Activated CD4-positive, alpha-beta memory T cell treated with anti-CD3 and anti-CD28 coated beads for 36 hours (primary cell): ENCODE measurements around the gene PLCB1. TPM values are rescaled to one million over a fixed set of nuclear protein-coding genes. Genes with fewer than 3 reads are reported as not detected.
"Not testable (repeated sequence)": the region's sequence is repeated elsewhere in the genome, so short reads cannot be mapped to it uniquely, and the experiment has no call there.

Experiments
- CTCF ChIA-PET: fragments of 350-600 bp; sonication (Branson Sonifier 250); formaldehyde crosslinking; loops from one replicate; lab custom pipeline; 2021; ENCODE audit warnings: antibody characterized with exemption, inconsistent platforms; lab: Charles Lee
- POLR2A ChIA-PET: fragments of 350-600 bp; sonication (Branson Sonifier 250); formaldehyde crosslinking; loops from one replicate; lab custom pipeline; 2021; ENCODE audit warnings: antibody characterized with exemption; lab: Charles Lee
- DNase-seq: peaks from one replicate; pipeline ENCODE4 v3.0.0-alpha.2; 2020
- H3K27ac Mint-ChIP-seq: one replicate; pipeline ENCODE4 v1.8.0; 2021; ENCODE audit warnings: mixed read lengths
- H3K27me3 Mint-ChIP-seq: one replicate; pipeline ENCODE4 v1.8.0; 2021; ENCODE audit warnings: mixed read lengths
- H3K36me3 Mint-ChIP-seq: one replicate; pipeline ENCODE4 v1.8.0; 2021; ENCODE audit warnings: mixed read lengths
- H3K4me1 Mint-ChIP-seq: one replicate; pipeline ENCODE4 v1.8.0; 2021; ENCODE audit warnings: low read depth, mixed read lengths
- H3K4me3 Mint-ChIP-seq: one replicate; pipeline ENCODE4 v1.8.0; 2021; ENCODE audit warnings: mild to moderate bottlenecking, mixed read lengths
- H3K9me3 Mint-ChIP-seq: one replicate; pipeline ENCODE4 v1.8.0; 2021; ENCODE audit warnings: mixed read lengths
- intact Hi-C: fragments of 100-400 bp; cut with micrococcal nuclease; formaldehyde crosslinking; loops from one replicate; pipeline ENCODE4 v1.15.1; 2023
- total RNA-seq, 2 experiments: library from RNA; stranded (reverse); gene quantifications; one replicate each; pipeline ENCODE4 v1.2.3, GENCODE V29; 2021

PLCB1 gene
- total RNA-seq, 2 experiments from 2014 or later: 3.9 to 4.0 TPM

- intact Hi-C loops: no loop called here
- H3K27ac Mint-ChIP-seq: no peak overlapping the region
- peaks cover 8% of the 10 kb centered on the region for H3K4me1 Mint-ChIP-seq
- H3K4me3 Mint-ChIP-seq: no peak overlapping the region
- H3K9me3 Mint-ChIP-seq: no peaks in the 10 kb centered on the region
- H3K36me3 Mint-ChIP-seq: no peaks in the 10 kb centered on the region
- CTCF ChIA-PET: no interaction called here
- H3K27me3 Mint-ChIP-seq: peaks cover 4% of the 10 kb centered on the region
- POLR2A ChIA-PET: no interaction called here
- DNase-seq: no peak
Measured at GRCh38 chr20:8363970-8364733, 232.1 kb downstream of the PLCB1 start.

GRCh38 chr20:8364734-8365078 lies 232.6 kb downstream of the PLCB1 start:
- H3K27ac Mint-ChIP-seq: no peak overlapping the region
- H3K27me3 Mint-ChIP-seq: peaks cover 5% of the 10 kb centered on the region
- no peaks in the 10 kb centered on the region for H3K36me3 Mint-ChIP-seq
- H3K4me3 Mint-ChIP-seq: no peak overlapping the region
- ChIA-PET CTCF (no interaction called here), POLR2A (no interaction called here)
- H3K9me3 Mint-ChIP-seq: no peaks in the 10 kb centered on the region
- H3K4me1 Mint-ChIP-seq: peaks cover 10% of the 10 kb centered on the region
- intact Hi-C loops: no loop called here
- no peak for DNase-seq

GRCh38 chr20:8365634-8366033 lies 233.6 kb downstream of the PLCB1 start:
- Mint-ChIP-seq H3K4me1 (peaks cover 10% of the 10 kb centered on the region), H3K27ac (no peak overlapping the region), H3K4me3 (no peak overlapping the region), H3K9me3 (no peaks in the 10 kb centered on the region), H3K27me3 (peaks cover 2% of the 10 kb centered on the region), H3K36me3 (no peaks in the 10 kb centered on the region)
- POLR2A ChIA-PET: no interaction called here
- CTCF ChIA-PET: no interaction called here
- intact Hi-C loops: no loop called here
- DNase-seq: no peak

GRCh38 chr20:8366303-8366923 lies 234.3 kb downstream of the PLCB1 start:
- CTCF ChIA-PET: no interaction called here
- Mint-ChIP-seq H3K4me1 (peaks cover 9% of the 10 kb centered on the region), H3K4me3 (no peak overlapping the region), H3K9me3 (no peaks in the 10 kb centered on the region), H3K27ac (no peak overlapping the region), H3K36me3 (no peaks in the 10 kb centered on the region), H3K27me3 (peaks cover 2% of the 10 kb centered on the region)
- intact Hi-C loops: no loop called here
- POLR2A ChIA-PET: no interaction called here
- no peak for DNase-seq

GRCh38 chr20:8367689-8368088 lies 235.6 kb downstream of the PLCB1 start:
- Mint-ChIP-seq H3K9me3 (no peaks in the 10 kb centered on the region), H3K27me3 (peaks cover 2% of the 10 kb centered on the region), H3K27ac (no peak overlapping the region), H3K4me1 (peaks cover 5% of the 10 kb centered on the region), H3K4me3 (no peak overlapping the region), H3K36me3 (no peaks in the 10 kb centered on the region)
- intact Hi-C loops: no loop called here
- no peak for DNase-seq
- CTCF ChIA-PET: no interaction called here
- POLR2A ChIA-PET: no interaction called here

GRCh38 chr20:8368670-8369069 lies 236.6 kb downstream of the PLCB1 start:
- DNase-seq: no peak
- peaks cover 2% of the 10 kb centered on the region for H3K27me3 Mint-ChIP-seq
- CTCF ChIA-PET: no interaction called here
- intact Hi-C loops: no loop called here
- H3K4me1 Mint-ChIP-seq: peaks cover 5% of the 10 kb centered on the region
- no peaks in the 10 kb centered on the region for H3K9me3 Mint-ChIP-seq
- no peak overlapping the region for H3K4me3 Mint-ChIP-seq
- POLR2A ChIA-PET: no interaction called here
- no peak overlapping the region for H3K27ac Mint-ChIP-seq
- no peaks in the 10 kb centered on the region for H3K36me3 Mint-ChIP-seq

GRCh38 chr20:8369311-8369710 lies 237.2 kb downstream of the PLCB1 start:
- POLR2A ChIA-PET: no interaction called here
- peaks cover 5% of the 10 kb centered on the region for H3K4me1 Mint-ChIP-seq
- no peak overlapping the region for H3K4me3 Mint-ChIP-seq
- peaks cover 2% of the 10 kb centered on the region for H3K27me3 Mint-ChIP-seq
- H3K27ac Mint-ChIP-seq: no peak overlapping the region
- CTCF ChIA-PET: no interaction called here
- DNase-seq: no peak
- H3K9me3 Mint-ChIP-seq: no peaks in the 10 kb centered on the region
- intact Hi-C loops: no loop called here
- H3K36me3 Mint-ChIP-seq: no peaks in the 10 kb centered on the region

GRCh38 chr20:8370774-8371173 lies 238.7 kb downstream of the PLCB1 start:
- Mint-ChIP-seq H3K9me3 (no peaks in the 10 kb centered on the region), H3K4me1 (peaks cover 5% of the 10 kb centered on the region), H3K27ac (no peak overlapping the region), H3K36me3 (no peaks in the 10 kb centered on the region), H3K4me3 (no peak overlapping the region), H3K27me3 (peaks cover 2% of the 10 kb centered on the region)
- DNase-seq: no peak
- POLR2A ChIA-PET: no interaction called here
- intact Hi-C loops: no loop called here
- CTCF ChIA-PET: no interaction called here

GRCh38 chr20:8372824-8373380 lies 240.8 kb downstream of the PLCB1 start:
- Mint-ChIP-seq H3K27me3 (peaks cover 2% of the 10 kb centered on the region), H3K36me3 (no peaks in the 10 kb centered on the region), H3K9me3 (no peaks in the 10 kb centered on the region), H3K27ac (no peak overlapping the region), H3K4me1 (peaks cover 5% of the 10 kb centered on the region), H3K4me3 (no peak overlapping the region)
- ChIA-PET POLR2A (no interaction called here), CTCF (interaction anchor here (0.6 kb wide), 2 partner anchors 12 to 247 kb away, joined by 3 to 4 read pairs; no protein-coding TSS in a partner anchor)
- no peak for DNase-seq
- intact Hi-C loops: no loop called here

- Mint-ChIP-seq H3K4me1 (peaks cover 5% of the 10 kb centered on the region), H3K27ac (no peak overlapping the region), H3K4me3 (no peak overlapping the region), H3K36me3 (no peaks in the 10 kb centered on the region), H3K27me3 (peaks cover 2% of the 10 kb centered on the region), H3K9me3 (no peaks in the 10 kb centered on the region)
- no peak for DNase-seq
- POLR2A ChIA-PET: no interaction called here
- intact Hi-C loops: no loop called here
- CTCF ChIA-PET: no interaction called here
Measured at GRCh38 chr20:8373579-8373978, 241.5 kb downstream of the PLCB1 start.

GRCh38 chr20:8375898-8376297 lies 243.8 kb downstream of the PLCB1 start:
- intact Hi-C loops: no loop called here
- no peak for DNase-seq
- ChIA-PET CTCF (no interaction called here), POLR2A (no interaction called here)
- no peaks in the 10 kb centered on the region for H3K36me3 Mint-ChIP-seq
- H3K9me3 Mint-ChIP-seq: no peaks in the 10 kb centered on the region
- H3K27me3 Mint-ChIP-seq: no peaks in the 10 kb centered on the region
- H3K4me1 Mint-ChIP-seq: no peaks in the 10 kb centered on the region
- no peak overlapping the region for H3K27ac Mint-ChIP-seq
- no peak overlapping the region for H3K4me3 Mint-ChIP-seq

GRCh38 chr20:8376940-8377339 lies 244.9 kb downstream of the PLCB1 start:
- intact Hi-C loops: no loop called here

GRCh38 chr20:8379125-8379524 lies 247.1 kb downstream of the PLCB1 start:
- H3K9me3 Mint-ChIP-seq, H3K36me3 Mint-ChIP-seq, H3K4me1 Mint-ChIP-seq, H3K27me3 Mint-ChIP-seq, H3K27ac Mint-ChIP-seq, POLR2A ChIA-PET, intact Hi-C loops, DNase-seq, H3K4me3 Mint-ChIP-seq, CTCF ChIA-PET: not testable (repeated sequence)

More at GRCh38 chr20:8376940-8377339, 244.9 kb downstream of the PLCB1 start:
- no peaks in the 10 kb centered on the region for H3K4me1 Mint-ChIP-seq
- no peak overlapping the region for H3K27ac Mint-ChIP-seq
- H3K36me3 Mint-ChIP-seq: no peaks in the 10 kb centered on the region
- no peak for DNase-seq
- H3K27me3 Mint-ChIP-seq: no peaks in the 10 kb centered on the region
- H3K9me3 Mint-ChIP-seq: no peaks in the 10 kb centered on the region
- H3K4me3 Mint-ChIP-seq: no peak overlapping the region
- POLR2A ChIA-PET: no interaction called here
- CTCF ChIA-PET: no interaction called here
